Mesodermal cell (in vitro differentiated cells): ENCODE data around the gene SMARCAL1.

ENCODE experiments used
- H3K27ac ChIP-seq: 2 replicates; pipeline ENCODE4 v1.7.0; 2013; ENCODE audit warnings: mild to moderate bottlenecking, low read depth, low read length, moderate library complexity; ENCODE audit not compliant: severe bottlenecking
- H3K36me3 ChIP-seq: 2 replicates; pipeline ENCODE4 v1.7.1; 2013; ENCODE audit warnings: mild to moderate bottlenecking, low read length, moderate library complexity; ENCODE audit not compliant: control insufficient read depth, insufficient read depth
- H3K4me1 ChIP-seq: one replicate; pipeline ENCODE4 v1.7.1; 2013; ENCODE audit warnings: mild to moderate bottlenecking, low read length; ENCODE audit not compliant: insufficient read depth, control insufficient read depth, poor library complexity, severe bottlenecking
- H3K4me3 ChIP-seq: 2 replicates; pipeline ENCODE4 v1.7.0; 2013; ENCODE audit warnings: low read length, control low read depth, mild to moderate bottlenecking; ENCODE audit not compliant: insufficient read depth, poor library complexity, severe bottlenecking; ENCODE audit errors: extremely low read depth
- H3K9me3 ChIP-seq: 2 replicates; pipeline ENCODE4 v1.7.1; 2013; ENCODE audit warnings: mild to moderate bottlenecking, low read length, moderate library complexity; ENCODE audit not compliant: control insufficient read depth
- WGBS, 2 experiments: methylation state at CpG; one replicate each; pipeline ENCODE4 v1.1.5; 2013; ENCODE audit warnings: missing lambda C conversion rate in 2 of 2; ENCODE audit not compliant: insufficient coverage in 2 of 2; 5-methylcytosine and 5-hydroxymethylcytosine counted together

SMARCAL1 gene

GRCh38 chr2:216414772-216415319 is 2.6 kb downstream of the SMARCAL1 start:
- no peaks in the 10 kb centered on the region for H3K9me3 ChIP-seq
- H3K4me3 ChIP-seq, result no peak overlapping the region
- WGBS, 2 experiments, result 96 to 100% methylated on average over 3 of the region's 3 CpGs
- no peaks in the 10 kb centered on the region for H3K4me1 ChIP-seq
- H3K36me3 ChIP-seq, result peaks cover 49% of the 10 kb centered on the region
- H3K27ac ChIP-seq, result no peak overlapping the region

- Histone ChIP-seq H3K4me1 (peaks cover 4% of the 10 kb centered on the region), H3K27ac (no peak overlapping the region), H3K9me3 (no peaks in the 10 kb centered on the region), H3K4me3 (no peak overlapping the region), H3K36me3 (peaks cover 55% of the 10 kb centered on the region)
- WGBS, 2 experiments, result 94 to 100% methylated on average over 3 of the region's 3 CpGs
Observed at GRCh38 chr2:216415541-216415940, 3.3 kb downstream of the SMARCAL1 start.

- H3K4me3 ChIP-seq, result no peak overlapping the region
- peaks cover 4% of the 10 kb centered on the region for H3K4me1 ChIP-seq
- no peaks in the 10 kb centered on the region for H3K9me3 ChIP-seq
- H3K36me3 ChIP-seq, result peaks cover 67% of the 10 kb centered on the region
- no peak overlapping the region for H3K27ac ChIP-seq
- WGBS, 2 experiments, result 88 to 98% methylated on average over 2 to 4 of the region's 6 CpGs
Observed at GRCh38 chr2:216416571-216417307, 4.5 kb downstream of the SMARCAL1 start.

GRCh38 chr2:216418981-216419380 is 6.7 kb downstream of the SMARCAL1 start:
- H3K36me3 ChIP-seq, result peaks cover 90% of the 10 kb centered on the region

GRCh38 chr2:216420367-216421101 is 8.2 kb downstream of the SMARCAL1 start:
- H3K4me3 ChIP-seq, result no peak overlapping the region
- no peak overlapping the region for H3K27ac ChIP-seq
- peaks cover 14% of the 10 kb centered on the region for H3K9me3 ChIP-seq
- peaks cover 93% of the 10 kb centered on the region for H3K36me3 ChIP-seq
- 92 to 96% methylated on average over 7 to 8 of the region's 9 CpGs for WGBS, 2 experiments
- peaks cover 4% of the 10 kb centered on the region for H3K4me1 ChIP-seq

More at GRCh38 chr2:216418981-216419380, 6.7 kb downstream of the SMARCAL1 start:
- Histone ChIP-seq H3K4me3 (no peak overlapping the region), H3K4me1 (peaks cover 4% of the 10 kb centered on the region), H3K27ac (no peak overlapping the region), H3K9me3 (no peaks in the 10 kb centered on the region)
- WGBS, 2 experiments, result 100% methylated on average over 1 of the region's 1 CpG; no CpG with 5 or more reads in 1 of the 2 experiments

- Histone ChIP-seq H3K4me1 (peaks cover 25% of the 10 kb centered on the region), H3K27ac (no peak overlapping the region), H3K4me3 (no peak overlapping the region), H3K36me3 (peaks cover 77% of the 10 kb centered on the region), H3K9me3 (peaks cover 15% of the 10 kb centered on the region)
- WGBS, 2 experiments, result 100% methylated on average over 2 of the region's 2 CpGs; no CpG with 5 or more reads in 1 of the 2 experiments
Observed at GRCh38 chr2:216423071-216423470, 10.8 kb downstream of the SMARCAL1 start.

- H3K4me3 ChIP-seq, result no peak overlapping the region
- peaks cover 25% of the 10 kb centered on the region for H3K4me1 ChIP-seq
- peaks cover 82% of the 10 kb centered on the region for H3K36me3 ChIP-seq
- 100% methylated on average over 1 of the region's 1 CpG; no CpG with 5 or more reads in 1 of the 2 experiments for WGBS, 2 experiments
- no peak overlapping the region for H3K27ac ChIP-seq
- peaks cover 15% of the 10 kb centered on the region for H3K9me3 ChIP-seq
Observed at GRCh38 chr2:216424274-216424673, 12.0 kb downstream of the SMARCAL1 start.

GRCh38 chr2:216425008-216425787 is 12.9 kb downstream of the SMARCAL1 start:
- Histone ChIP-seq H3K27ac (no peak overlapping the region), H3K4me1 (peaks cover 23% of the 10 kb centered on the region), H3K36me3 (peaks cover 82% of the 10 kb centered on the region), H3K9me3 (peaks cover 15% of the 10 kb centered on the region), H3K4me3 (no peak overlapping the region)
- WGBS, 2 experiments, result 94 to 98% methylated on average over 14 of the region's 14 CpGs

GRCh38 chr2:216426166-216426777 is 14.0 kb downstream of the SMARCAL1 start:
- no peak overlapping the region for H3K4me3 ChIP-seq
- peaks cover 15% of the 10 kb centered on the region for H3K9me3 ChIP-seq
- H3K27ac ChIP-seq, result peak overlapping the region; percentile 92
- 60 to 100% methylated on average over 1 of the region's 2 CpGs for WGBS, 2 experiments
- peaks cover 21% of the 10 kb centered on the region for H3K4me1 ChIP-seq
- H3K36me3 ChIP-seq, result peaks cover 82% of the 10 kb centered on the region

GRCh38 chr2:216426938-216427337 is 14.7 kb downstream of the SMARCAL1 start:
- WGBS, 2 experiments, result 34 to 41% methylated on average over 3 to 4 of the region's 4 CpGs
- H3K27ac ChIP-seq, result peak overlapping the region; percentile 92
- H3K36me3 ChIP-seq, result peaks cover 82% of the 10 kb centered on the region
- peaks cover 21% of the 10 kb centered on the region for H3K4me1 ChIP-seq
- no peak overlapping the region for H3K4me3 ChIP-seq
- peaks cover 15% of the 10 kb centered on the region for H3K9me3 ChIP-seq
